Measurements from ENCODE around the gene ZG16. TPM values are rescaled to one million over a fixed set of nuclear protein-coding genes. Genes with fewer than 3 reads are reported as not detected.

The ZG16 gene
- polyA plus RNA-seq (0.01 TPM in 1 of 3 replicates, not detected in the others), polyA minus RNA-seq (not detected in 3 replicates)
- not detected for polyA plus RNA-seq (2011; ENCODE audit: low read depth)
- polyA plus RNA-seq (2011; cell fraction: cytosol; rRNA removed), result not detected in 2 replicates
- not detected in 2 replicates for polyA plus RNA-seq (2011; cell fraction: nucleus; rRNA removed)
- polyA plus RNA-seq (2012; ENCODE audit: low replicate concordance), result not detected in 2 replicates
- not detected for polyA minus RNA-seq (2011; cell fraction: cytosol; rRNA and poly(A)+ RNA removed)
- polyA minus RNA-seq (2011; cell fraction: nucleus; rRNA and poly(A)+ RNA removed), result not detected in 2 replicates

DNA sequence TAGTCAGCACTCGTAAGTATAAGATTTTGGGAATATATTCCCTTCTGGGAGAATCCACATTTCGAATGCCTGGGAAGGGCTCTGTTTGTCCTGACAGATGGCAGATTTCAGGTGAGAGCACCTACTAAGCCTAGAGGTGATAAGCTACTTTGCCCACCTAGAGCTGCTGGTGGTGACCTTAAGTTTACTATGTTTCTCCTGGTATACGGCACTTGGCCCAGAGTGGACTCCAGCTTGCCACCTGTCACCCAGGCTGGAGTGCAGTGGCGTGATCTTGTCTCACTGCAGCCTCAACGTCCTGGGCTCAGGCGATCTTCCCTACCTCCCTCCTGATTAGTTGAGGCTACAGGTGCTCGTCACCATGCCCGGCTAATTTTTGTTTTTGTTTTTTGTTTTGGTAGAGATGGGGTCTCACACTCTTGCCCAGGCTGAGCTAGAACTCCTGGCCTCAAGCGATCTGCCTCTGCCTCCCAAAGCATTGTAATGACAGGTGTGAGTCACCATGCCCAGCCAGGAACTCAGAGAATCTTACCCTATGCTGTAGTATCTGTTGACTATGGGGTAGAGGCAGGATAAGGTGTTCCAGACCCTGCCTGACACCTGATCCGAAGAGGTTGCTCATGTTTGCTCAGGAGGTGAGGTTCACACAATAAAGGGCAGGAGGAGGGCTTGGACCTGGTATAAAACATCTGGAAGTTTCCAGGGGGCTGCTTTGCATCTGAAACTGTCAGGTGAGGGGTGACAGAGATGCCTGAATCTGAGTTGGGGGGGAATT lies at the start of gene ZG16:
Gene ZG16, plus strand, starts transcription at position 681 of the 775 bp plus-strand sequence. CDS start 1,011 bp downstream, outside the sequence.
- Histone ChIP-seq H3K9ac (ENCODE audit: control insufficient read depth, extremely low read depth, insufficient read depth, low read length) (no peak within 1 kb of the TSS), H3K4me2 (ENCODE audit: control insufficient read depth, extremely low read depth, insufficient read depth, low read depth, low read length) (no peak within 1 kb of the TSS), H3K36me3 (ENCODE audit: control insufficient read depth in 2 of 2, extremely low read depth in 1 of 2, insufficient read depth in 2 of 2, low read length in 2 of 2) (no peaks in the 10 kb centered on the region), H2AFZ (ENCODE audit: control insufficient read depth, low read length) (no peak within 1 kb of the TSS), H3K27me3 (ENCODE audit: control insufficient read depth, extremely low read depth, insufficient read depth, low read length) (no peaks in the 10 kb centered on the region), H3K4me1 (ENCODE audit: control insufficient read depth, extremely low read depth, insufficient read depth, low read length) (peaks cover 25% of the 10 kb centered on the region), H3K9me1 (ENCODE audit: control insufficient read depth, extremely low read depth, insufficient read depth, low read length) (no peaks in the 10 kb centered on the region), H4K20me1 (ENCODE audit: control insufficient read depth, extremely low read depth, insufficient read depth, low read length) (no peaks in the 10 kb centered on the region), H3K4me3 (ENCODE audit: control insufficient read depth in 2 of 3, extremely low read depth in 1 of 3, insufficient read depth in 2 of 3, low read depth in 1 of 3, low read length in 3 of 3) (no peak within 1 kb of the TSS), H3K27ac (ENCODE audit: control insufficient read depth, insufficient read depth, low read length) (no peak within 1 kb of the TSS), H3K79me2 (ENCODE audit: control insufficient read depth, insufficient read depth, low read length) (no peaks in the 10 kb centered on the region), H3K9me3 (ENCODE audit: control insufficient read depth, low read depth, low read length) (no peaks in the 10 kb centered on the region)
- dilution Hi-C loops (cut with MboI; ENCODE audit: extremely low pct_ligation_motif_present, low sequenced_read_pairs), result no loop called here
- no peak for TF ChIP-seq EZH2 (IDR thresholded peaks at IDR 0.05; ENCODE audit: low read length)
- TF ChIP-seq, protein P1, sequence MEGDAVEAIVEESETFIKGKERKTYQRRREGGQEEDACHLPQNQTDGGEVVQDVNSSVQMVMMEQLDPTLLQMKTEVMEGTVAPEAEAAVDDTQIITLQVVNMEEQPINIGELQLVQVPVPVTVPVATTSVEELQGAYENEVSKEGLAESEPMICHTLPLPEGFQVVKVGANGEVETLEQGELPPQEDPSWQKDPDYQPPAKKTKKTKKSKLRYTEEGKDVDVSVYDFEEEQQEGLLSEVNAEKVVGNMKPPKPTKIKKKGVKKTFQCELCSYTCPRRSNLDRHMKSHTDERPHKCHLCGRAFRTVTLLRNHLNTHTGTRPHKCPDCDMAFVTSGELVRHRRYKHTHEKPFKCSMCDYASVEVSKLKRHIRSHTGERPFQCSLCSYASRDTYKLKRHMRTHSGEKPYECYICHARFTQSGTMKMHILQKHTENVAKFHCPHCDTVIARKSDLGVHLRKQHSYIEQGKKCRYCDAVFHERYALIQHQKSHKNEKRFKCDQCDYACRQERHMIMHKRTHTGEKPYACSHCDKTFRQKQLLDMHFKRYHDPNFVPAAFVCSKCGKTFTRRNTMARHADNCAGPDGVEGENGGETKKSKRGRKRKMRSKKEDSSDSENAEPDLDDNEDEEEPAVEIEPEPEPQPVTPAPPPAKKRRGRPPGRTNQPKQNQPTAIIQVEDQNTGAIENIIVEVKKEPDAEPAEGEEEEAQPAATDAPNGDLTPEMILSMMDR (optimal IDR thresholded peaks at IDR 0.05 in 1 of 3, IDR thresholded peaks at IDR 0.05 in 1 of 3, conservative IDR thresholded peaks at IDR 0.05 in 1 of 3; ENCODE audit: extremely low read depth in 1 of 3, insufficient read depth in 2 of 3, low read length in 3 of 3), result no peak
- DNase-seq (ENCODE audit: low read depth, low spot score) (no peak), FAIRE-seq (no peak)

DNA sequence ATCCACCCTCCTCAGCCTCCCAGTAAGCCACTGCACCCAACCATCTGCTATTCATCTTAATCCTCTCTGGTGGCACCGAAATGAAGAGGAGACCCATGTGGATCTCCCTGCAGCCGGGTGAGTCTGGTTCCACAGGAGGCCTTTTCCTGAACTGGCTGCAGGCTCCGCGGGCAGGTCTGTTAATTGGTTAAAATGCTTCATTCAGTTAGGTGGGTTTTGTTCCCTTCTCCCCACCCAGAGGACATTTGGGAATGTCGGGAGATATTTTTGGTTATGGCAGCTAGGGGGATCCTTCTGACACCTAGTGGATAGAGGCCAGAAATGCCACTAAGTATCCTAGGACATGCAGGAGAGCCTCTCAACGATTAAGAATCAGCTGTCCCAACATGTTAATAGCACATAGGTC lies 48.9 kb upstream of the ZG16 start:
- no peaks in the 10 kb centered on the region for H3K4me1 ChIP-seq (ENCODE audit: control insufficient read depth, extremely low read depth, insufficient read depth, low read length)
- no peak for TF ChIP-seq EZH2 (IDR thresholded peaks at IDR 0.05; ENCODE audit: low read length)
- TF ChIP-seq, protein P1 (optimal IDR thresholded peaks at IDR 0.05 in 1 of 3, IDR thresholded peaks at IDR 0.05 in 1 of 3, conservative IDR thresholded peaks at IDR 0.05 in 1 of 3; ENCODE audit: extremely low read depth in 1 of 3, insufficient read depth in 2 of 3, low read length in 3 of 3), result peak; percentile 64 to 77 (median 73)
- dilution Hi-C loops (cut with MboI; ENCODE audit: extremely low pct_ligation_motif_present, low sequenced_read_pairs), result no loop called here
- no peaks in the 10 kb centered on the region for H3K36me3 ChIP-seq (ENCODE audit: control insufficient read depth in 2 of 2, extremely low read depth in 1 of 2, insufficient read depth in 2 of 2, low read length in 2 of 2)
- H3K27ac ChIP-seq (ENCODE audit: control insufficient read depth, insufficient read depth, low read length), result no peak overlapping the region
- H3K4me3 ChIP-seq (ENCODE audit: control insufficient read depth in 2 of 3, extremely low read depth in 1 of 3, insufficient read depth in 2 of 3, low read depth in 1 of 3, low read length in 3 of 3), result no peak overlapping the region
- no peaks in the 10 kb centered on the region for H3K9me3 ChIP-seq (ENCODE audit: control insufficient read depth, low read depth, low read length)
- FAIRE-seq (no peak), DNase-seq (ENCODE audit: low read depth, low spot score) (peak; percentile 1)
- H2AFZ ChIP-seq (ENCODE audit: control insufficient read depth, low read length), result no peak overlapping the region
- H3K9me1 ChIP-seq (ENCODE audit: control insufficient read depth, extremely low read depth, insufficient read depth, low read length), result no peaks in the 10 kb centered on the region
- no peaks in the 10 kb centered on the region for H3K27me3 ChIP-seq (ENCODE audit: control insufficient read depth, extremely low read depth, insufficient read depth, low read length)
- H3K9ac ChIP-seq (ENCODE audit: control insufficient read depth, extremely low read depth, insufficient read depth, low read length), result no peak overlapping the region
- H3K79me2 ChIP-seq (ENCODE audit: control insufficient read depth, insufficient read depth, low read length), result no peaks in the 10 kb centered on the region
- H4K20me1 ChIP-seq (ENCODE audit: control insufficient read depth, extremely low read depth, insufficient read depth, low read length), result no peaks in the 10 kb centered on the region
- H3K4me2 ChIP-seq (ENCODE audit: control insufficient read depth, extremely low read depth, insufficient read depth, low read depth, low read length), result peak overlapping the region; percentile 15
